ENCODE measurements around the gene RHOC. TPM values are rescaled to one million over a fixed set of nuclear protein-coding genes. Genes with fewer than 3 reads are reported as not detected.
"Not testable (repeated sequence)": the region's sequence is repeated elsewhere in the genome, so short reads cannot be mapped to it uniquely, and the experiment has no call there.

The RHOC gene
- total RNA-seq, 1 donor: 379 TPM

DNA sequence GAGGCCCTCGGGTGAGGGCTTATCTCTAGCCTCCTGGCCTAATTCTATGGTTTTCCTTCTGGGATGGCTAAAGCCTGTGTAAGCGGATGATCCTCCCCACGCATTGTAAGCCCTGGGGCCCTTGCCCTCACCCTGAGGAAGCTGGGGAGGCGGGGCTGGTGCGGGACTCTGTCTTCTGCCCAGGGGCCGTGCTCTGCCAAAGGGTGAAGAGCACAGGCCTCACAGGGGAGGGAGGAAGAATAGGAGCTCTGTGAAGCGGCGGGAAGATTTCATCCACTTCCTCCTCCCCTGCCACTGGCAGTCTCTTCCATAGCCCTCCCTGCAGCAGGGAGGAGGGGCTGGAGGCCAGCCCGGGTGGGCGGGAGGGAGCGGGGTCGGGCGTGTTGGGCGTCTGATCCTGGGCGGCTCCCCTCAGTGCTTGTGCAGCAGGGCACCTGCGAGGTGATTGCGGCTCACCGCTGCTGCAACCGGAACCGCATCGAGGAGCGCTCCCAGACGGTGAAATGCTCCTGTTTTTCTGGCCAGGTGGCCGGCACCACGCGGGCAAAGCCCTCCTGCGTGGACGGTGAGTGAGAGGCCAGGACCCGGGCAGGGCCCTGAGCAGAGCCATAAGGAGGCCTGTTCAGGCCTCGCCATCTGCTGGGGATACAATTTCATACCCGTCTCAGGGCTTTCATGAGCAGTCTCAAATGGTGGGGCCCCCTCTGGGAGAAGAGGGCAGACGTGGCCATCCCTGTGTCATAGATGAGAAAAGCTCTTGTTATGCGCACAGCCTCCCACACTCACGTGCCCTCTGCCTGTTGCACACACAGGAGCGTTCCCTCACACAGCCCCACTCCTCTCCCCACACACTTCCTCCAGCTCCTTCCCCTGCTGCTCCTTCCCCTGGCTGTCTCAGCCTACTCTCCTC, 15.9 kb upstream of the RHOC start:
- peak; percentile 56 for DNase-seq (ENCODE audit: low read depth)
- no peak overlapping the region for H3K4me3 ChIP-seq (ENCODE audit: low read depth, low read length)
- TF ChIP-seq, protein P1, sequence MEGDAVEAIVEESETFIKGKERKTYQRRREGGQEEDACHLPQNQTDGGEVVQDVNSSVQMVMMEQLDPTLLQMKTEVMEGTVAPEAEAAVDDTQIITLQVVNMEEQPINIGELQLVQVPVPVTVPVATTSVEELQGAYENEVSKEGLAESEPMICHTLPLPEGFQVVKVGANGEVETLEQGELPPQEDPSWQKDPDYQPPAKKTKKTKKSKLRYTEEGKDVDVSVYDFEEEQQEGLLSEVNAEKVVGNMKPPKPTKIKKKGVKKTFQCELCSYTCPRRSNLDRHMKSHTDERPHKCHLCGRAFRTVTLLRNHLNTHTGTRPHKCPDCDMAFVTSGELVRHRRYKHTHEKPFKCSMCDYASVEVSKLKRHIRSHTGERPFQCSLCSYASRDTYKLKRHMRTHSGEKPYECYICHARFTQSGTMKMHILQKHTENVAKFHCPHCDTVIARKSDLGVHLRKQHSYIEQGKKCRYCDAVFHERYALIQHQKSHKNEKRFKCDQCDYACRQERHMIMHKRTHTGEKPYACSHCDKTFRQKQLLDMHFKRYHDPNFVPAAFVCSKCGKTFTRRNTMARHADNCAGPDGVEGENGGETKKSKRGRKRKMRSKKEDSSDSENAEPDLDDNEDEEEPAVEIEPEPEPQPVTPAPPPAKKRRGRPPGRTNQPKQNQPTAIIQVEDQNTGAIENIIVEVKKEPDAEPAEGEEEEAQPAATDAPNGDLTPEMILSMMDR (IDR thresholded peaks at IDR 0.05; ENCODE audit: insufficient read depth, low read depth, low read length): no peak

DNA sequence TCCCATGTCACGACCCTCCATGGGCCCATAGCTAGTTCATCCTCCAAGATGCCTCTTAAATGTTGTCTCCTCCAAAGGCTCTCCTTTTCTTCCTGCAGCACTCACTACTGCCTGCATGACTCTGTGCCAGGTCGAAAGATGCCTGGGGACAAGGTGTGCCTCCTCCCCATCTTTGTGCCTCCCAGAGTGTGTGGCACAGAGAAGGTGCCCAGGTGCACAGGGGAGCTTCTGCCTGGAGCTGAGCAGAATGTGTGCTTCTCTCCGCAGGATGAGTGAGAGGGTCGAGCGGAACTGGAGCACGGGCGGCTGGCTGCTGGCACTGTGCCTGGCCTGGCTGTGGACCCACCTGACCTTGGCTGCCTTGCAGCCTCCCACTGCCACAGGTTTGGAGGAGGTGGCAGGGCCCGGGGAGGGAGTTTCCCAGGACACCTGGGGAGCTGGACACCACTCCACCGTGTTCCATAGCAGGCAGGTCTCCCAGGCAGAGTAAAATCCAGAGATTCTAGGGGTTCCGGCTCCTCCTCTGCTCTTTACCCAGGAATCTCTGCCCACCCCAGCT, 15.1 kb upstream of the RHOC start:
- DNase-seq (ENCODE audit: low read depth): no peak
- no peak overlapping the region for H3K4me3 ChIP-seq (ENCODE audit: low read depth, low read length)
- TF ChIP-seq, protein P1 (IDR thresholded peaks at IDR 0.05; ENCODE audit: insufficient read depth, low read depth, low read length): no peak

DNA sequence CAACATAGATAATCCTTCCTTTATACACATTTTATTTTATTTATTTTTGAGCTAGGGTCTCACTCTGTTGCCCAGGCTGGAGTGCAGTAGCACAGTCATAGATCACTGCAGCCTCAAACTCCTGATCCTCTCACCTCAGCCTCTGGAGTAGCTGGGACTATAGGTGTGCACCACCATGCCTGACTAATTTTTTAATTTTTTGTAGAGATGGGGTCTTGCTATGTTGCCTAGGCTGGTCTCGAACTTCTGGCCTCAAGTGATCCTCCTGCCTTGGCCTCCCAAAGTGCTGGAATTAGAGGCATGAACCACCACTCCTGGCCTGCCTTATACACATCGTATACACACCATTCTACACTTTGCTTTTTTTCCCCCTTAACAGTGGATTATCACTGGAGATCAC, 14.4 kb upstream of the RHOC start:
- not testable (repeated sequence) for DNase-seq (ENCODE audit: low read depth); H3K4me3 ChIP-seq (ENCODE audit: low read depth, low read length)

DNA sequence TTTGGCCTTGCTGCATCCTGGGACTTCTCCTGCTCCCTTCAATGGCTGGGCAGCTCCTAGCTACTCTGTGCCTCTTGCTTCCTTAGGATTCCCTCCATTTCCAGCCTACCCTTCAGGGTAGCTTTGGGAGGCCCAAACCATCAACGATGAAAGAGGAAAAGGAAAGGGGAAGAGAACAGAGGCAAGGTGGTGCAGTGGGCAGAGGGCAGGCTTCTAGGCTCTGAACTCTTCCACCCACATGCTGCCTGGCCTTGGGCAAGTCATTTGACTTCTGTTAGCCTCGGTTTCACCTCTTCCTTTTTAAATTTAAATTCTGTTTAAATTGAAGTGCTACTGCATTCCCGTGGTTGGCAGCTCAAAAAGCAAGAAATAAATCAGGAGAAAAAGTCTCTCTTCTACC, 13.9 kb upstream of the RHOC start:
- TF ChIP-seq, protein P1 (IDR thresholded peaks at IDR 0.05; ENCODE audit: insufficient read depth, low read depth, low read length): no peak
- H3K4me3 ChIP-seq (ENCODE audit: low read depth, low read length): no peak overlapping the region
- DNase-seq (ENCODE audit: low read depth): no peak

DNA sequence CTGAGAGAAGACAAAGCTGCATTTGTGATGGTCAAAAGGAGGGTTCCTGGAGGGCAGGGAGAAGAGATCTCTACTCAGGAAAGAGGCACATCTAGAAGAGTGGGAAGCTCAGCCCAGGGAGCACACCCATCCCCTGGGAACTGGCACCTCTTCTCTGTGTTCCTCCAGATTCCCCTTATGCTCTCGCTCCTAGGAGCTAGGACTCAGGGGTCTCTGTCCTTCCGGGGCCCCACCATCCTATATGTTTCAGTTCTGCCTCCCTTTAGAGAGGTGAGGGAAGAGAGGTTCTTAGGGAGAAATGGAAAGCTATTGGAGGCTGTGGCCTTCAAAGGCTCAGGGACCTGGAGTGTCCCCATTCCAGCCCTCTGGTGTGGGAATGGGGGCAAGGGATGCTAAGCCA, 12.8 kb upstream of the RHOC start:
- TF ChIP-seq, protein P1 (IDR thresholded peaks at IDR 0.05; ENCODE audit: insufficient read depth, low read depth, low read length): no peak
- no peak for DNase-seq (ENCODE audit: low read depth)
- no peak overlapping the region for H3K4me3 ChIP-seq (ENCODE audit: low read depth, low read length)

DNA sequence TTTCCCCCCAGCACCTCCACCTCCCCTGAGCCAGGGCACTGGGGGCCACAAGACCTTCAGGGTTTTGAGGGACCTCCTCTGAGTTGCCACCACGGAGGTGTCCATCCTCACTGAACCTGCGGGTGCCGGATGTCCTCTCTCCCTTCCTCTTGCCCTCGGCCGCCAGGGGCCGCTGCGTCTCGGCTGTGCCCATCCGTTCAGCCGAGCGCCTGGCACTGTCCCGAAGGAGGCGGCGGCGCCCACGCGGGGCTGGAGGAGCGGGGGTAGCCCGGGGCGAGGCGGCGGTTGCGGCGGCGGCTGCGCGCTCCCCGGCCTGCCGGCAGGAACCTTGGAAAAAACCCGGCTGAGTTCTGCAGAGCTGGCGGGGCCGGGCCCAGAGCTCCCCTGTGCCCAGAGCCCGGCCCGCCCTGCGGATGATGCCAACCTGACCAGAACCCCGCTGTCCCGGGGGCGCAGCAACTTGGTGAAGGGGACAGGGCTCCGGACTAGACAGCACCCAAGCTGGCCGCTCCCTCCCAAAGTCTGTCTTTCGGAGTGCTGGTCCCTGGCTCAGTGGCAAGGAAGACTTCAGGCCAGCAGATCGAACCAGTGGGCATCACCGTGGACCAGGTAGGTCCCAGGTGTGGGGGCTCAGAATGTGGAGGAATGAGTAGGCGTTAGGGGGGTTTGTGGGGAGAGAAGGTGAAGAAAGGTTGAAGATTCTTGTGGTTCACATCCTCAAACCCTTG, 11.9 kb upstream of the RHOC start:
- peak; percentile 59 for DNase-seq (ENCODE audit: low read depth)
- TF ChIP-seq, protein P1 (IDR thresholded peaks at IDR 0.05; ENCODE audit: insufficient read depth, low read depth, low read length): peak; percentile 85
- H3K4me3 ChIP-seq (ENCODE audit: low read depth, low read length): no peak overlapping the region

DNA sequence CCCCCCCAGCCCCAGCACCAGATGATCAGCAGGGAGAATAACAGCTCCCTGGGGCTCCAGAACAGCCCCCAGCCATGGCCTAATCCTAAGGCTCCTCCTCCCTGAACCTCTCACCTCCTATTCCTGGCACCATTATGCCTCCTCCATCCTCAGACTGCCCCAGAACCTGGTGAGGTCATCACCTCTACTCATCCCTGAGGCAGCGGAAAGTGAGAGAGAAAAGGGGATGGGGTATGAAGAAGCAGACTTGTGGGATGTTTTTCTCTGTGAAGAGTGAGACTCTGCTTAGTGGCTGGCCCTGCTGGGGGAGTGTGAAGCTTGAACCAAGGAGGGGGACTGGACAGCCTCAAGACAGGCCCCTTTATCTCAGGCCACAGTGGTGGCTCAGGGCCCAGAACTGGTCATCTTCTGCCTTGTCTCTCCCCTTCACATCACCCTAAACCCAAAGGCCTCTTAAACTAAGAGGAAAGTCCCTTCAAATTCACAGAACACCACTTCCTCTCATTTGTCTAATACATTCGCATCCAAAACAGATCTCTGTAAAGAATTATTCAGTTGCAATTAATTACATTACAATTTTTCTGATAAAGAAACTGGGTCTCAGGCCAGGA, 10.4 kb upstream of the RHOC start:
- H3K4me3 ChIP-seq (ENCODE audit: low read depth, low read length): no peak overlapping the region
- TF ChIP-seq, protein P1 (IDR thresholded peaks at IDR 0.05; ENCODE audit: insufficient read depth, low read depth, low read length): no peak
- no peak for DNase-seq (ENCODE audit: low read depth)
